ENCODE data around the gene MAP4K4.

DNA sequence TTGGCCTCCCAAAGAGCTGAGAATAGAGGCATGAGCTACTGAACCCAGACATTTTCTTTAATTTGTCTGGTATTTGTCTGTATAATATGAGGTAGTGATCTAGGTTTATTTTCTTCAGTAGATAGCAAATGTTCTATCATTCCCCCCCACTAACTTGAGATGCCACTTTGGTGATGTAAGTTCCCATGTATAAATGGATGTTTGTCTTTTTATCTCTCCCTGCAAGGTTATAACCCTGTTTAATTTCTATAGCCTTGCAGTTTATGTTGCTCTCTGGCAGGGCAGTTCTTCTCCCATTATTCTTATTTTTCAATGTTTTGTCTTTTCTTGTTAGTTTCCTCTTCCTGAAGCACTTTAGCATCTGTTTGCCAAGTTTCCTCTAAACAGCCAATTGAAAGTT is 39.1 kb upstream of the MAP4K4 start:
- TF ChIP-seq CTCF (IDR thresholded peaks at IDR 0.05; ENCODE audit: low read length) = no peak
- TF ChIP-seq EZH2phosphoT487 (IDR thresholded peaks at IDR 0.05; ENCODE audit: low read length) = no peak
- TF ChIP-seq EZH2 (optimal IDR thresholded peaks at IDR 0.05; ENCODE audit: low read depth, low read length) = no peak
